MCF 10A (cell line): ENCODE measurements around the gene MARCHF6. TPM values are rescaled to one million over a fixed set of nuclear protein-coding genes. Genes with fewer than 3 reads are reported as not detected.
"Not testable (repeated sequence)": the region's sequence is repeated elsewhere in the genome, so short reads cannot be mapped to it uniquely, and the experiment has no call there.

Experiments used
- BruUV-seq: library from RNA; stranded (reverse); fragments of 400-500 nt; replicated peaks from 2 replicates; lab custom pipeline; 2021; lab: Mats Ljungman, UMichigan
- CTCF ChIA-PET: fragments of 300-600 bp; sonication (Branson Sonifier 250); formaldehyde crosslinking; extraction: SDS; loops from one replicate; lab custom pipeline; 2021; ENCODE audit warnings: antibody characterized with exemption, inconsistent platforms; lab: Yijun Ruan, JAX
- POLR2A ChIA-PET: fragments of 300-600, 350-650 bp; sonication (Branson Sonifier 250); formaldehyde crosslinking; extraction: SDS; loops from one replicate; lab custom pipeline; 2020; ENCODE audit warnings: antibody characterized with exemption, inconsistent platforms; lab: Yijun Ruan, JAX
- DNase-seq: peaks from one replicate; pipeline ENCODE4 v3.0.0-alpha.2; 2018; ENCODE audit not compliant: unreplicated experiment
- H3K27ac Mint-ChIP-seq: one replicate; pipeline ENCODE4 v1.8.0; 2022; ENCODE audit warnings: mild to moderate bottlenecking, low read depth, mixed read lengths; ENCODE audit not compliant: unreplicated experiment
- H3K27me3 Mint-ChIP-seq: one replicate; pipeline ENCODE4 v1.8.0; 2022; ENCODE audit warnings: mixed read lengths; ENCODE audit not compliant: insufficient read depth, unreplicated experiment
- H3K36me3 Mint-ChIP-seq: one replicate; pipeline ENCODE4 v1.8.0; 2022; ENCODE audit warnings: mild to moderate bottlenecking, moderate library complexity, mixed read lengths; ENCODE audit not compliant: insufficient read depth, unreplicated experiment
- H3K4me1 Mint-ChIP-seq: one replicate; pipeline ENCODE4 v1.8.0; 2022; ENCODE audit warnings: mixed read lengths; ENCODE audit not compliant: insufficient read depth, unreplicated experiment
- H3K4me3 Mint-ChIP-seq: one replicate; pipeline ENCODE4 v1.8.0; 2022; ENCODE audit warnings: mild to moderate bottlenecking, moderate library complexity, mixed read lengths; ENCODE audit not compliant: unreplicated experiment
- H3K9me3 Mint-ChIP-seq: one replicate; pipeline ENCODE4 v1.8.0; 2022; ENCODE audit warnings: mixed read lengths; ENCODE audit not compliant: unreplicated experiment
- intact Hi-C: fragments of 100-400 bp; cut with micrococcal nuclease; formaldehyde crosslinking; loops from 2 replicates; pipeline ENCODE4 v1.14.1; 2022
- total RNA-seq: library from RNA; stranded (reverse); gene quantifications from 2 replicates; pipeline ENCODE4 v1.2.3, GENCODE V29; 2022
- TF ChIP-seq, protein P1 (sequence below): fragments of 200-600 bp; IDR thresholded peaks from one replicate; pipeline ENCODE4 v1.8.0; 2022; ENCODE audit warnings: antibody characterized with exemption, mild to moderate bottlenecking; ENCODE audit not compliant: unreplicated experiment

Gene MARCHF6
- total RNA-seq, 1 experiment from 2014 or later = 118 TPM

DNA sequence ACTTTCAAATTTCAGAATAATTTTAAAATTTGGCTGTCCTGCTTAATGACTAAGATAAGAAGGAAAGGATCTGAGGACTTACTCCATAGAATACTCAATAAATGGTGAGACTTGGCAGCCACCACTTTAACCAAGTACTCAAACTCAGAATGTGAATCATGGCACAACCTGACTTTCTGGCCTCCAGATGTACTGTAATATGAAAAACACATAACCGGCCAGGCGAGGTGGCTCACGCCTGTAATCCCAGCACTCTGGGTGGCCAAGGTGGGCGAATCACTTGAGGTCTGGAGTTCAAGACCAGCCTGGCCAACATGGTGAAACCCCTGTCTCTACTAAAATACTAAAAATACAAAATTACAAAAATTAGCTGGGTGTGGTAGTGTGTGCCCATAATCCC is 10.0 kb upstream of the MARCHF6 start:
- POLR2A ChIA-PET = interaction anchor here (1.4 to 1.8 kb wide), 2 partner anchors 10 to 33 kb away, joined by 6 to 14 read pairs; partner anchors contain the start of gene MARCHF6
- H3K36me3 Mint-ChIP-seq = no peaks in the 10 kb centered on the region
- no peaks in the 10 kb centered on the region for H3K4me1 Mint-ChIP-seq
- BruUV-seq = no TSS peak
- intact Hi-C loops = no loop called here
- no peak for DNase-seq
- CTCF ChIA-PET = no interaction called here
- H3K27ac Mint-ChIP-seq = no peak overlapping the region
- no peaks in the 10 kb centered on the region for H3K27me3 Mint-ChIP-seq
- no peaks in the 10 kb centered on the region for H3K9me3 Mint-ChIP-seq
- no peak overlapping the region for H3K4me3 Mint-ChIP-seq
- TF ChIP-seq, protein P1, sequence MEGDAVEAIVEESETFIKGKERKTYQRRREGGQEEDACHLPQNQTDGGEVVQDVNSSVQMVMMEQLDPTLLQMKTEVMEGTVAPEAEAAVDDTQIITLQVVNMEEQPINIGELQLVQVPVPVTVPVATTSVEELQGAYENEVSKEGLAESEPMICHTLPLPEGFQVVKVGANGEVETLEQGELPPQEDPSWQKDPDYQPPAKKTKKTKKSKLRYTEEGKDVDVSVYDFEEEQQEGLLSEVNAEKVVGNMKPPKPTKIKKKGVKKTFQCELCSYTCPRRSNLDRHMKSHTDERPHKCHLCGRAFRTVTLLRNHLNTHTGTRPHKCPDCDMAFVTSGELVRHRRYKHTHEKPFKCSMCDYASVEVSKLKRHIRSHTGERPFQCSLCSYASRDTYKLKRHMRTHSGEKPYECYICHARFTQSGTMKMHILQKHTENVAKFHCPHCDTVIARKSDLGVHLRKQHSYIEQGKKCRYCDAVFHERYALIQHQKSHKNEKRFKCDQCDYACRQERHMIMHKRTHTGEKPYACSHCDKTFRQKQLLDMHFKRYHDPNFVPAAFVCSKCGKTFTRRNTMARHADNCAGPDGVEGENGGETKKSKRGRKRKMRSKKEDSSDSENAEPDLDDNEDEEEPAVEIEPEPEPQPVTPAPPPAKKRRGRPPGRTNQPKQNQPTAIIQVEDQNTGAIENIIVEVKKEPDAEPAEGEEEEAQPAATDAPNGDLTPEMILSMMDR = no peak

DNA sequence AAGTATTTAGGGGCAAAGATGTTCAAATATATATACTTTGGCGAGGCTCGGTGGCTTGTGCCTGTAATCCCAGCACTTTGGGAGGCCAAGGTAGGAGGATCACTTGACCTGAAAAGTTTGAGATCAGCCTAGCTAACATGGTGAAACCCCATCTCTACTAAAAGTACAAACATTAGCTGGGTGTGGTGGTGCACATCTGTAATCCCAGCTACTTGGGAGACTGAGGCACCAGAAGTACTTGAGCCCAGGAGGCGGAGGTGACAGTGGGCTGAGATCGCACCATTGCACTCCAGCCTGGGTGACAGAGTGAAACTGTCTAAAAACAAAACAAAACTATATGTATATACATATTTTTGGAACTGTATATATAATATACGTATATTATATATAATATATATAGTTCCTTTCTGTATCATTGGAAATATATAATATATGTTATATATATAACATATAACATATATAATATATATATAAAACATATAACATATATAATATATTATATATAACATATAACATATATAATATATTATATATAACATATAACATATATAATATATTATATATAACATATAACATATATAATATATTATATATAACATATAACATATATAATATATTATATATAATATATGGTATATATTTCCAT is 8.9 kb upstream of the MARCHF6 start:
- BruUV-seq, H3K4me1 Mint-ChIP-seq, H3K27ac Mint-ChIP-seq, CTCF ChIA-PET, intact Hi-C loops, H3K27me3 Mint-ChIP-seq, H3K36me3 Mint-ChIP-seq, H3K9me3 Mint-ChIP-seq, H3K4me3 Mint-ChIP-seq, DNase-seq: not testable (repeated sequence)
- POLR2A ChIA-PET = interaction anchor here (0.7 to 1.8 kb wide), 2 partner anchors 11 to 34 kb away, joined by 3 to 6 read pairs; no protein-coding TSS in a partner anchor

DNA sequence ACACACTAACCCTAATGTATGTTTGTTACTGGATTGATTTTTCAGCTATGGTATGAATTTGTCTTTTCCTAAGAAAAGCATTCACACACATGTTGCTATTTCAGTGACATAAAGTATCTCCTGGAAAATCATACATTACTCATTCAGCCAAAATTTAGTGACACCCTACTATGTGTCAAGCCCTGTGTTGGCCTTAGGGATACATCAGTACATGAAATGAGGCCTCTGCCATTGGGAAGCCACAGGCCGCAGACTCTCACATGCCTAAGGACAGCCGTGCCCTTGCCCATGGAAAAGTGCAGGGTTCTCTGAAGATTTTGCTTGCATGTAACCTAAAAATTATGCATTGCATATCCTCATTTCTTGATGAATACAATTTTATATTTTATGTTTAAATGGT is 5.2 kb upstream of the MARCHF6 start:
- intact Hi-C loops = no loop called here
- no peaks in the 10 kb centered on the region for H3K9me3 Mint-ChIP-seq
- TF ChIP-seq, protein P1 = no peak
- ChIA-PET POLR2A (interaction anchor here (0.6 kb wide), 1 partner anchor 38 kb away, joined by 3 read pairs; no protein-coding TSS in a partner anchor), CTCF (no interaction called here)
- H3K4me1 Mint-ChIP-seq = peaks cover 12% of the 10 kb centered on the region
- no peak for DNase-seq
- no peaks in the 10 kb centered on the region for H3K36me3 Mint-ChIP-seq
- H3K4me3 Mint-ChIP-seq = no peak overlapping the region
- BruUV-seq = no TSS peak
- no peak overlapping the region for H3K27ac Mint-ChIP-seq
- H3K27me3 Mint-ChIP-seq = no peaks in the 10 kb centered on the region

DNA sequence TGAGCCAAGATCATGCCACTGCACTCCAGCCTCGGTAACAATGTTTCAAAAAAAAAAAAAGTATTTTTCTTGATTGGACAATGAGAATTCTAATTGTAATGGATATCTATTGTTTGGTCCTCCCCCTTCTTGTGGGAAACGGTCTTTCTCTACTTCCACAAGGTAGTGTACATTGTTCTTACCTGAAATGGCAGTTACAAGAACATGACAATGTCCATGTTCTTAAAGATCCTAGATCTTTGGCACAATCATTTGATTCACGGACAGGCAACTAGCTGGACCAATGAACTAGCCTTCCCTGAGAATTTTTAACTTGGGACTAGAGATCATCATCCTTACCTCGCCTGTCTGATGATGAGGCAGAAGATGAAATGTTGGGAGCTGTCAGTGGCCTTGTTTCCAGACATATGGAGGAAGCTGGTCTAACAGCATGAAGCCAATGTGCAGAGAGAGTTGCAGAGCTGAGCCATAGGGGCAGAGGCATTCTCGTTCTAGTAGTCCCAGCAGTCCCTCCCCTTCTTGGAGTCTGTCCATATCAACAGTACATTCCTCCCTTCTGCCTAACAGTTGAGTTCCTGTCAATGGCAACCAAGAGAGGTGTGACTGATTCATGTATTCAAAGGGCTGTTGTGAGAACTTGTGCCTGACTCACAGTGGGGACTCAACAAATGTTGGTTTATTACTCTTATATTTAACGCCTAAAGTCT is 2.1 kb upstream of the MARCHF6 start:
- H3K27ac Mint-ChIP-seq = peak overlapping the region; percentile 99
- peaks cover 12% of the 10 kb centered on the region for H3K4me1 Mint-ChIP-seq
- BruUV-seq = no TSS peak
- no peaks in the 10 kb centered on the region for H3K27me3 Mint-ChIP-seq
- H3K9me3 Mint-ChIP-seq = no peaks in the 10 kb centered on the region
- H3K4me3 Mint-ChIP-seq = peak overlapping the region; percentile 94
- peaks cover 7% of the 10 kb centered on the region for H3K36me3 Mint-ChIP-seq
- CTCF ChIA-PET = interaction anchor here (0.7 to 1.8 kb wide), 3 partner anchors 22 to 67 kb away, joined by 3 to 7 read pairs (median 5); partner anchors contain the start of gene CMBL
- POLR2A ChIA-PET = interaction anchor here (0.7 to 5.1 kb wide), 7 partner anchors 14 to 427 kb away, joined by 3 to 226 read pairs (median 5); partner anchors contain the start of gene CMBL
- TF ChIP-seq, protein P1 = no peak
- peak; percentile 74 for DNase-seq
- intact Hi-C loops = no loop called here
